Skeletal muscle tissue (tissue), 4 donors: Measurements from ENCODE around the gene TBRG1. TPM values are rescaled to one million over a fixed set of nuclear protein-coding genes. Genes with fewer than 3 reads are reported as not detected.

Experiments used
- H3K27ac ChIP-seq: one replicate; pipeline ENCODE4 v1.7.0; 2013; ENCODE audit warnings: mild to moderate bottlenecking, low read depth, low read length, inconsistent platforms
- H3K27me3 ChIP-seq, 3 donors: one replicate each; pipeline ENCODE4 v1.7.0; 2013; ENCODE audit warnings: low read length in 3 of 3; ENCODE audit not compliant: control insufficient read depth in 3 of 3, insufficient read depth in 3 of 3
- H3K36me3 ChIP-seq, 3 donors: one replicate each; pipeline ENCODE4 v1.7.0; 2013; ENCODE audit warnings: low read length in 3 of 3; ENCODE audit not compliant: control insufficient read depth in 3 of 3, insufficient read depth in 3 of 3
- H3K4me1 ChIP-seq, 3 donors: one replicate each; pipeline ENCODE4 v1.7.0; 2013; ENCODE audit warnings: low read length in 3 of 3, mild to moderate bottlenecking in 3 of 3; ENCODE audit not compliant: control insufficient read depth in 3 of 3, insufficient read depth in 3 of 3
- H3K4me3 ChIP-seq, 3 donors: one replicate each; pipeline ENCODE4 v1.7.0; 2013; ENCODE audit warnings: low read length in 3 of 3
- H3K9ac ChIP-seq, 3 donors: one replicate each; pipeline ENCODE4 v1.7.0; 2013; ENCODE audit warnings: low read length in 3 of 3, mild to moderate bottlenecking in 3 of 3, moderate library complexity in 2 of 3, low read depth in 1 of 3
- H3K9me3 ChIP-seq, 3 donors: one replicate each; pipeline ENCODE4 v1.7.0; 2013; ENCODE audit warnings: low read length in 3 of 3; ENCODE audit not compliant: control insufficient read depth in 3 of 3
- total RNA-seq: library from RNA; depleted of rRNA; stranded (reverse); fragments of >200 nt; gene quantifications from one replicate; pipeline ENCODE4 v1.2.3, GENCODE V29; 2014
- donor health status: Osteomylitis.

TBRG1 gene
- total RNA-seq, 1 donor from 2014 or later: 7.3 TPM

DNA sequence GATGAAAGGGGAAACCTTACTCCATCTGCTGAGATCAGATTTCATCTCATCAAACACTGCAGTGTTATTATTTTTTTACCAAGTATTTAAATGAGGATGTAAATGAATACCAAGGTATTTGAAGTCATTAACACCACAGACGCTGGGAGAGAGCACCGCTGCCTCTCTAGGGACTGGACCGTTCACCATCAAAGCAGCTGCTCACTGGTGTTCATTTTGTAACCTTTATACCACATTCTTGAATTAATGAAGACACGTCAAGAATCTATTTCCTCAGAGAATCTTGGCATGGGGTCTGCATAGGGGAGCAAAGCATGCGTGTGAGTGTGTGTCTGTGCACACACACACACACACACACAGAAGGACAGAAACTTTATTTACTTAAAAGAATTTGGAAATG lies 35.2 kb downstream of the TBRG1 start:
- Histone ChIP-seq H3K4me3 (no peak overlapping the region), H3K9ac (no peak overlapping the region), H3K27ac (no peak overlapping the region), H3K27me3 (no peaks in the 10 kb centered on the region), H3K36me3 (peaks cover 0 to 21% (median 3%) of the 10 kb centered on the region in 3 donors), H3K4me1 (no peaks in the 10 kb centered on the region), H3K9me3 (no peaks in the 10 kb centered on the region)

DNA sequence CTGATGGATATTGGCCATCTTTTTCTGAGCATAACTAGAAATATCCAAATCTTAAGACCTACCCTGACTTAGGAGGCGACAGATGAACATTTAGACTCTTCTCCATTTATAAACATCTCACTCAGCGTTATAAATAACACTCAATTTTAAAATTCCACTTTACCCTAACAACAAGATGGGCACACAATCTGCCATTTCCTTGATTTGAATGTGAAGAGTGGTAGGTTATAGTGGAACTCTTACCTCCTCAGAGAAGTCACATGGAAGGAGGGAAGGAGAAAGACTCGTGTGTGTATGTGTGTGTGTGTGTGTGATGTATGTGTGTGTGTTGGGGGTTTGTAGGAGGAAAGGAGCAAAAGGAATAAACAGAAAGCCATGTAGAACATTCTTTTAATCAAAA lies 35.8 kb downstream of the TBRG1 start:
- Histone ChIP-seq H3K9me3 (no peaks in the 10 kb centered on the region), H3K36me3 (peaks cover 0 to 15% (median 3%) of the 10 kb centered on the region in 3 donors)

DNA sequence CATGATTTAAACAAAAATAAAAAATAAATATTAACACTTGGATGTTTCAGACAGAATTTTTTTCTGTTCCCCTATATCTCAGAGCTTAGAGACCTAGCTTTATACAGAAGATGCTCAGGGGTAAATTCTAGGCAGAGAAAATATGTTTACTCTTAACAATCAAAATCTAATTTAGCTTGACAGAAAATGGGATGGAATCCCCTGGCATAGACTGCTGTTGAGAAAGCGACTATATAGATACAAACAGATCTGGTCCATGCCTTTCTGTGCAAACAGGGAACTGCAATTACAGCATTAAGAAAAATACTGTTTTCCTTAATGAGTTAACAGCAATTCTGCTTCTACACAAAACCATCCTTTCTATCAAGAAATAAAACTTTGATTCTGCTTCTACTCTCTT lies 36.3 kb downstream of the TBRG1 start:
- H3K4me1 ChIP-seq: no peaks in the 10 kb centered on the region
- no peak overlapping the region for H3K9ac ChIP-seq
- no peak overlapping the region for H3K4me3 ChIP-seq
- H3K27me3 ChIP-seq: no peaks in the 10 kb centered on the region
- H3K9me3 ChIP-seq: no peaks in the 10 kb centered on the region
- H3K27ac ChIP-seq: no peak overlapping the region
- H3K36me3 ChIP-seq: peaks cover 0 to 13% (median 3%) of the 10 kb centered on the region in 3 donors

More for the DNA sequence above, 35.8 kb downstream of the TBRG1 start:
- Histone ChIP-seq H3K4me1 (no peaks in the 10 kb centered on the region), H3K9ac (no peak overlapping the region), H3K27ac (no peak overlapping the region), H3K4me3 (no peak overlapping the region), H3K27me3 (no peaks in the 10 kb centered on the region)

DNA sequence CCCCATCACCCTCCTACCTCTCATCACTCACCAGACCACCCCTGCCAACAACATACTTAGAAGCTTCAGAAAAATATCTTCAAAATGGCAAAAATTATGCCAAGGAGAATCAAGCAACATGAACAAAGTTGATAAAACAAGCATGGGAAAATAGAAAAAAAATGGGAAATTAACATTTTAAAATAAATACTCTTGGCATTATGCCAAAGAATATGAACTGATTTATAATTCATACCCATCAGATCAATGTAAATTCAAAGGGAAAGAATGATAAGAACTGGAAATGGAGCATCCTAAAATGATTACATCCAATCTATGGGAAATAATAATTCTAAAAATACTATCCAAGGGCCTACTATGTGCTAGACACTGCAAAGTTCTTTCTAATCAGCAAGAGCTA lies 38.9 kb downstream of the TBRG1 start:
- no peaks in the 10 kb centered on the region for H3K4me1 ChIP-seq
- no peaks in the 10 kb centered on the region for H3K9me3 ChIP-seq
- H3K27me3 ChIP-seq: no peaks in the 10 kb centered on the region
- peaks cover 4 to 12% (median 7%) of the 10 kb centered on the region in 3 donors for H3K36me3 ChIP-seq
- H3K27ac ChIP-seq: no peak overlapping the region
- no peak overlapping the region for H3K4me3 ChIP-seq
- no peak overlapping the region for H3K9ac ChIP-seq

DNA sequence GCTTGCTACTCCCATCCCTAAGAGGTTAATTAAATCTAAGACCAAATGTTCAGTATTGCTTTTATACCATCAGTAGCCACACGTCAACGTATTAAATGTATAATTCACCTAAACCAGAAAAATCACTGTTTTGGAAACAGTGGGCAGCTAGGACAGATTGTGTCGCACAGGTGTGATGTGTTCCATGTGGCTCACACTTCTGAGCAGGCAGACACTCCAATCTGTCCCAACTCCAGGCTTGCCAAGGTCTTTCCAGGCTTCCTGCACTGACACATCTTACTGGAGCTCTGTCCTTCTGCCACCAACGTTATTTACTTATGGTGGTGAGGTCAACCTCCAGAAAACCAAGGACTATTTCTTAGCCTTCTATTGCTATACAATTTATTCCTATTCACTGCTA lies 39.4 kb downstream of the TBRG1 start:
- Histone ChIP-seq H3K36me3 (peaks cover 4 to 12% (median 4%) of the 10 kb centered on the region in 3 donors), H3K27me3 (no peaks in the 10 kb centered on the region), H3K4me3 (no peak overlapping the region), H3K4me1 (no peaks in the 10 kb centered on the region), H3K9me3 (no peaks in the 10 kb centered on the region), H3K9ac (no peak overlapping the region), H3K27ac (no peak overlapping the region)

DNA sequence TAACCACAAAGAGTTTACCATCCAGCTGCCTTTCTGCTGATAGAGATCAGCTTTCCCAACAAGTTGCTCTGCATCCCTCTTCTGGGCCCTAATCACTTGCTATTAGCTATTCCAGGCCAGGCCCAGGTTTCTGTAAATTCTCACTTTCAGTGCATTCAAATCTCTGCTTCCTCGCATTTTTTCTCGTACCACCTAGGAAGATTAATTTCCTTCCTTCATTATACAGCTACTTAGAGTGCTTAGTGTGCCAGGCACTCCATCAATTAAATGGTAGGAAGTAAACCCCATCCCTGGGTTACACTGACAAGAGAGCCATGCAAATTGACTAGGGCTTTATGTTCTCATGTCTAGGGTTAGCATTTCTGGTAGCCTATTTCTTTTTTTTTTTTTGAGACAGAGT lies 41.2 kb downstream of the TBRG1 start:
- Histone ChIP-seq H3K9ac (no peak overlapping the region), H3K27ac (no peak overlapping the region), H3K36me3 (peaks cover 6 to 15% (median 13%) of the 10 kb centered on the region in 3 donors), H3K4me3 (no peak overlapping the region), H3K4me1 (no peaks in the 10 kb centered on the region), H3K9me3 (no peaks in the 10 kb centered on the region), H3K27me3 (no peaks in the 10 kb centered on the region)

DNA sequence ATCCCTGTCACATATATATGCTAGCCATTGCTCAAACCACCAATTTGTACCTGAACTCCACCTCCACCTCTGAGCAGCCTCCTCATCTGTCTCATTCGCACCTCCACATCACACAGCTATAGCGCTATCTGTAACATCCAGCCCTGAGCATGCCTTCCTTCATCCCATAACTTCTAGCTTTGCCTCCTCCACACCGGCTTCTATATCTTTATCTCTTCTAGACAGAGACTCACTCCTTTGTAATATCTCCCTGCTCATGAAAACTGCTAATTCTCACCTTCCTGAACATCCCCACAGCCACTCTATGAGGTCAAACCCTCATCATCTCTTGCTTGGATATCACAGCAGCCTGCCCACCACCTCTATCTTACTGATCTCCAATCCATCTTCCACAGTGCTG lies 44.9 kb downstream of the TBRG1 start:
- H3K9me3 ChIP-seq: no peaks in the 10 kb centered on the region
- H3K27me3 ChIP-seq: no peaks in the 10 kb centered on the region
- peaks cover 0 to 6% (median under 1%) of the 10 kb centered on the region in 3 donors for H3K4me1 ChIP-seq
- H3K9ac ChIP-seq: no peak overlapping the region
- H3K27ac ChIP-seq: no peak overlapping the region
- peaks cover 6 to 13% (median 11%) of the 10 kb centered on the region in 3 donors for H3K36me3 ChIP-seq
- H3K4me3 ChIP-seq: no peak overlapping the region

DNA sequence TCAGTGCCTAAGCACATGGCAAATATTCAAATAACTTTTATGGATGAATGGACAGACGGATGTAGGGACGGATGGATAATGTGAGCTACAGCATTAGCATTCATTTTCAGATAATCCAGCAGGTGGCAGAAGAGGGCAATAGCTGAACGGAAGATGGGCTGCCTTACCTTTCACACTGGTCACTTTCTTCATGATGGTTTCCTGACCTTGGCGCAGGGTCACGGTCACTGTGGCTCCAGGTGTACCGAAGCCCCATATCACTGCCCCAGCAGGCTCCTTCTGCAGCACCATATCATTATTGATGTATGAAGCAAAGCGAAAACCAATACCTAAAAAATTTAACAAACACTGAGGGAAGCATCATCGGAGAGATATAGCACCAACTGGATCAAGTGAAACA lies 46.5 kb downstream of the TBRG1 start:
- no peak overlapping the region for H3K9ac ChIP-seq
- H3K4me3 ChIP-seq: no peak overlapping the region
- no peaks in the 10 kb centered on the region for H3K9me3 ChIP-seq
- peaks cover 7 to 15% (median 8%) of the 10 kb centered on the region in 3 donors for H3K4me1 ChIP-seq
- no peak overlapping the region for H3K27ac ChIP-seq
- peaks cover 6 to 13% (median 11%) of the 10 kb centered on the region in 3 donors for H3K36me3 ChIP-seq
- H3K27me3 ChIP-seq: no peaks in the 10 kb centered on the region

DNA sequence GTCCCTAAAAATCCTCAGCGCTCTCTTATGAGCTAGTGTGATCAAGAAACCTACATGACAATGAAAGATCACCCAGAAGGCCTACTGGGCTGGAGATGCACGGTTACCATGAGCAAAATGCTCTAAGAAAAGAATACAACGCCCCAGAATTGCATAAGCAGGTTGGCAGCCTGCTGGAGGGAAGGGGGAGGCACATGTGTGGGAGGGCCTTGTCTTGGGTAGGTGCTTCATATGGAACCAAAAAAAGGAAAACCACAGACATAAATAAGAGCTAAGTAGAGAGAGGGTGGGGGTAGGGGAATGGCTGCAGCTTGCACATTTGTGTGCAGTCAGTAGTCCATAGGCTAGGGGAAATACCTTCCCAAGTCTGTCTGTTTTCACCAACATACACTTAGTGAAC lies 48.1 kb downstream of the TBRG1 start:
- Histone ChIP-seq H3K27me3 (no peaks in the 10 kb centered on the region), H3K27ac (no peak overlapping the region), H3K9ac (no peak overlapping the region), H3K4me3 (no peak overlapping the region), H3K4me1 (peaks cover 10 to 19% (median 12%) of the 10 kb centered on the region in 3 donors), H3K36me3 (peaks cover 2 to 11% (median 4%) of the 10 kb centered on the region in 3 donors), H3K9me3 (no peaks in the 10 kb centered on the region)

DNA sequence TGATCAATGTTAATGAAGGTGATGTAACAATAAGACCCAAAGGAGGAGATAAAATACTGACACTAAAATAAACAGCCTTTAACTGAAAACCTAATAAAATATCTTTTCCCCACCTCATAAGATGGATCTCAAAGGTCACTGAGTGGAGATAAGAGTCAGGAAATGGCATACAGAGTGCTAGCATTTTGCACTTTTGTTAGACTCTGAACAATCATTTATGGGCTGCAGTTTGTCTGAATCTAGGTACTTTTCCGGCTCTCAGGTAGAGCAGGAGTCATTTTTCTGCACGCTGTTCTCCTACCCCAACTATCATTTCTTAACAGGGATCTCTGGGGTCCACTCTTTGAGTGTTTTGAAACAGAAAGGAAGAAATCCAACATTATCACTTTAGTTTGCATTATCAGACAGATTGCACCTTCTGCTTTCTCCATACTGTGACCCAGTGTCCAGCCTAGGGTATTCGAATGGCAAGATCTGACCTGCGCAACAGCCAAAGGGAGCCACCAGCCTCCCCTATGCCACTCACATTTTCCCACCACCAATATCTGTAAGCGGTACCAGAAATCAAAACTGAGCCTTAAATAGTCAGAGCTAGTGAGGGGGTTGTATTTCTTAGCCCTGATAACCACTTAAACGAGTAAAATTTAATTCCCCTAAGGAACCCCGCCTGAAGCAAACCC lies 50.0 kb downstream of the TBRG1 start:
- Histone ChIP-seq H3K9me3 (no peaks in the 10 kb centered on the region), H3K9ac (peak overlapping the region; percentile 90 to 91 (median 90)), H3K4me1 (peaks cover 10 to 19% (median 12%) of the 10 kb centered on the region in 3 donors), H3K27me3 (no peaks in the 10 kb centered on the region), H3K4me3 (peak overlapping the region; percentile 78 to 84 (median 83)), H3K27ac (peak overlapping the region; percentile 80), H3K36me3 (peaks cover 0 to 11% (median 1%) of the 10 kb centered on the region in 3 donors)
